ENCODE results near the gene CBX8. TPM values are rescaled to one million over a fixed set of nuclear protein-coding genes. Genes with fewer than 3 reads are reported as not detected.

Gene CBX8
- total and polyA plus RNA-seq, 2 of the 8 experiments (the other 6 are each of a cell fraction or from before 2014, with no cell fraction given): 0.09 to 2.1 TPM

- TF ChIP-seq CTCF (IDR thresholded peaks at IDR 0.05; ENCODE audit: control extremely low read depth in 1 of 3, insufficient read depth in 1 of 3, low read depth in 1 of 3, low read length in 3 of 3) (no peak), TAF1 (IDR thresholded peaks at IDR 0.05; ENCODE audit: low read depth, low read length) (0 out of 2 replicates have a peak, but pooled peaks have one; percentile 50), NRF1 (IDR thresholded peaks at IDR 0.05; ENCODE audit: low read depth, low read length) (no peak), JUN (IDR thresholded peaks at IDR 0.05; ENCODE audit: low read depth, low read length) (no peak), SP1 (IDR thresholded peaks at IDR 0.05; ENCODE audit: low read depth, low read length) (no peak), E2F6 (IDR thresholded peaks at IDR 0.05) (no peak), KDM4A (IDR thresholded peaks at IDR 0.05; ENCODE audit: low read depth, low read length, severe bottlenecking) (no peak), CEBPB (IDR thresholded peaks at IDR 0.05; ENCODE audit: low read depth, low read length) (no peak), CTBP2 (IDR thresholded peaks at IDR 0.05; ENCODE audit: borderline replicate concordance, insufficient read depth, insufficient read length, low read length) (no peak), ATF3 (IDR thresholded peaks at IDR 0.05; ENCODE audit: insufficient read depth, low read depth, low read length) (no peak), RBBP5 (IDR thresholded peaks at IDR 0.05; ENCODE audit: borderline replicate concordance, low read depth, low read length) (no peak), FOSL1 (IDR thresholded peaks at IDR 0.05; ENCODE audit: insufficient read depth, low read depth, low read length) (no peak), USF2 (IDR thresholded peaks at IDR 0.05; ENCODE audit: low read length) (no peak), ATF2 (IDR thresholded peaks at IDR 0.05; ENCODE audit: low read length) (no peak), GTF2F1 (IDR thresholded peaks at IDR 0.05; ENCODE audit: borderline replicate concordance, low read depth, low read length) (no peak), RFX5 (IDR thresholded peaks at IDR 0.05; ENCODE audit: borderline replicate concordance, low read depth, low read length) (no peak), TAF7 (optimal IDR thresholded peaks at IDR 0.05; ENCODE audit: borderline replicate concordance, low read depth, low read length) (no peak)
Measured at GRCh38 chr17:79809530-79810129, 12.8 kb upstream of the CBX8 start (continued).

Measured in H1 (cell line).